Hepatocyte (in vitro differentiated cells): ENCODE results near the gene PPARA. TPM values are rescaled to one million over a fixed set of nuclear protein-coding genes. Genes with fewer than 3 reads are reported as not detected.

Experiments used
- DNase-seq: peaks from one replicate; pipeline ENCODE4 v3.0.0-alpha.2; 2016; ENCODE audit warnings: low spot score
- H2AFZ ChIP-seq: fragments of 200-600 bp; sonication (generic); 2 replicates; pipeline ENCODE4 v1.6.0; 2016; ENCODE audit warnings: antibody characterized with exemption, mild to moderate bottlenecking
- H3K27ac ChIP-seq: fragments of 200-600 bp; sonication (generic); 2 replicates; pipeline ENCODE4 v1.5.1; 2016; ENCODE audit warnings: mild to moderate bottlenecking
- H3K27me3 ChIP-seq: fragments of 200-600 bp; sonication (generic); 2 replicates; pipeline ENCODE4 v1.6.1; 2016
- H3K36me3 ChIP-seq: fragments of 200-600 bp; sonication (generic); replicated peaks from 2 replicates; pipeline ENCODE4 v1.5.1; 2016; ENCODE audit warnings: low read depth; ENCODE audit not compliant: insufficient read depth
- H3K4me1 ChIP-seq: fragments of 200-600 bp; sonication (generic); 2 replicates; pipeline ENCODE4 v1.5.1; 2016; ENCODE audit warnings: mild to moderate bottlenecking, moderate library complexity; ENCODE audit not compliant: insufficient read depth
- H3K4me2 ChIP-seq: fragments of 200-600 bp; sonication (generic); 2 replicates; pipeline ENCODE4 v1.6.0; 2016
- H3K4me3 ChIP-seq: fragments of 200-600 bp; sonication (generic); 2 replicates; pipeline ENCODE4 v1.5.1; 2016; ENCODE audit warnings: mild to moderate bottlenecking
- H3K79me2 ChIP-seq: fragments of 200-600 bp; sonication (generic); 2 replicates; pipeline ENCODE4 v1.6.0; 2017; ENCODE audit warnings: mild to moderate bottlenecking
- H3K9me2 ChIP-seq: fragments of 200-600 bp; sonication (generic); replicated peaks from 2 replicates; pipeline ENCODE4 v1.6.0; 2017; ENCODE audit warnings: mild to moderate bottlenecking; ENCODE audit not compliant: insufficient read depth
- H3K9me3 ChIP-seq: fragments of 200-600 bp; sonication (generic); 2 replicates; pipeline ENCODE4 v1.5.1; 2016; ENCODE audit warnings: low read depth, mild to moderate bottlenecking
- H4K20me1 ChIP-seq: fragments of 200-600 bp; sonication (generic); 2 replicates; pipeline ENCODE4 v1.6.0; 2016; ENCODE audit warnings: mild to moderate bottlenecking; ENCODE audit not compliant: insufficient read depth, poor library complexity, severe bottlenecking
- CTCF ChIP-seq: fragments of 200-600 bp; sonication (generic); IDR thresholded peaks from 2 replicates; pipeline ENCODE4 v1.5.1; 2016; ENCODE audit warnings: antibody characterized with exemption, mild to moderate bottlenecking; ENCODE audit not compliant: poor library complexity
- EZH2 ChIP-seq: fragments of 200-600 bp; sonication (generic); IDR thresholded peaks from 2 replicates; pipeline ENCODE4 v1.6.1; 2016; ENCODE audit warnings: antibody characterized with exemption, mild to moderate bottlenecking, borderline replicate concordance
- EZH2phosphoT487 ChIP-seq: fragments of 200-600 bp; sonication (generic); IDR thresholded peaks from one replicate; pipeline ENCODE4 v1.6.1; 2018; ENCODE audit warnings: antibody characterized with exemption, mild to moderate bottlenecking, low read depth, moderate library complexity; ENCODE audit not compliant: unreplicated experiment, severe bottlenecking
- WGBS: methylation state at CpG from one replicate; pipeline ENCODE4 v1.1.6; 2016; ENCODE audit warnings: low lambda C conversion rate; ENCODE audit errors: missing lambda C conversion rate; 5-methylcytosine and 5-hydroxymethylcytosine counted together
- polyA plus RNA-seq: library from polyadenylated mRNA; unstranded; fragments of >200 nt; fragmentation: Nextera tagmentation; extraction: Ambion mirVana; gene quantifications from 2 replicates; pipeline ENCODE4 v1.2.1, GENCODE V29; 2016
- total RNA-seq: library from RNA; depleted of rRNA; stranded (reverse); fragments of >200 nt; gene quantifications from 2 replicates; pipeline ENCODE4 v1.2.3, GENCODE V29; 2014

The PPARA gene
- total and polyA plus RNA-seq, 2 experiments from 2014 or later, result 13.7 to 31.0 TPM

- Histone ChIP-seq H3K36me3 (no peaks in the 10 kb centered on the region), H2AFZ (no peak overlapping the region), H3K27ac (no peak overlapping the region), H3K79me2 (no peaks in the 10 kb centered on the region), H3K9me2 (no peaks in the 10 kb centered on the region), H3K9me3 (no peaks in the 10 kb centered on the region), H3K4me3 (no peak overlapping the region), H3K4me1 (no peaks in the 10 kb centered on the region), H3K4me2 (peak overlapping the region; percentile 71), H4K20me1 (no peaks in the 10 kb centered on the region), H3K27me3 (no peaks in the 10 kb centered on the region)
- 26% methylated on average over 22 of the region's 24 CpGs for WGBS
- peak; percentile 80 for DNase-seq
- peak; percentile 90 for TF ChIP-seq CTCF
- TF ChIP-seq EZH2, result no peak
Observed at GRCh38 chr22:46122511-46122971, 27.8 kb upstream of the PPARA start.

GRCh38 chr22:46122980-46123693 lies 27.2 kb upstream of the PPARA start:
- no peaks in the 10 kb centered on the region for H3K36me3 ChIP-seq
- peak overlapping the region; percentile 71 for H3K4me2 ChIP-seq
- H3K9me2 ChIP-seq, result no peaks in the 10 kb centered on the region
- no peaks in the 10 kb centered on the region for H3K79me2 ChIP-seq
- no peak overlapping the region for H3K4me3 ChIP-seq
- H3K9me3 ChIP-seq, result no peaks in the 10 kb centered on the region
- H3K27me3 ChIP-seq, result no peaks in the 10 kb centered on the region
- H3K27ac ChIP-seq, result no peak overlapping the region
- no peak for TF ChIP-seq EZH2phosphoT487
- no peak overlapping the region for H2AFZ ChIP-seq
- no peaks in the 10 kb centered on the region for H4K20me1 ChIP-seq
- H3K4me1 ChIP-seq, result no peaks in the 10 kb centered on the region
- DNase-seq, result no peak
- WGBS, result 86% methylated on average over 19 of the region's 19 CpGs

- Histone ChIP-seq H3K9me2 (no peaks in the 10 kb centered on the region), H3K27ac (no peak overlapping the region), H3K79me2 (no peaks in the 10 kb centered on the region), H3K27me3 (no peaks in the 10 kb centered on the region), H3K4me2 (no peak overlapping the region), H4K20me1 (no peaks in the 10 kb centered on the region), H3K4me1 (no peaks in the 10 kb centered on the region), H3K36me3 (no peaks in the 10 kb centered on the region), H3K9me3 (no peaks in the 10 kb centered on the region), H3K4me3 (no peak overlapping the region), H2AFZ (no peak overlapping the region)
- 94% methylated on average over 12 of the region's 15 CpGs for WGBS
- TF ChIP-seq EZH2 (no peak), CTCF (no peak), EZH2phosphoT487 (no peak)
- no peak for DNase-seq
Observed at GRCh38 chr22:46123694-46124382, 26.5 kb upstream of the PPARA start.
